SU-DHL-6 (cell line): ENCODE measurements around the gene STK38L.

Source experiments
- EZH2phosphoT487 ChIP-seq: fragments of 200-600 bp; sonication (generic), shearing (Covaris generic); conservative IDR thresholded peaks from 2 replicates; pipeline ENCODE4 v1.6.1; 2018; ENCODE audit warnings: mild to moderate bottlenecking, antibody characterized with exemption, low read length, moderate library complexity, mixed read lengths
- TF ChIP-seq, protein P1 (sequence below): fragments of 200-600 bp; sonication (generic); IDR thresholded peaks from one replicate; pipeline ENCODE4 v1.5.1; 2017; ENCODE audit warnings: antibody characterized with exemption, mild to moderate bottlenecking, low read length, moderate library complexity; ENCODE audit not compliant: insufficient read depth, poor library complexity, severe bottlenecking

DNA sequence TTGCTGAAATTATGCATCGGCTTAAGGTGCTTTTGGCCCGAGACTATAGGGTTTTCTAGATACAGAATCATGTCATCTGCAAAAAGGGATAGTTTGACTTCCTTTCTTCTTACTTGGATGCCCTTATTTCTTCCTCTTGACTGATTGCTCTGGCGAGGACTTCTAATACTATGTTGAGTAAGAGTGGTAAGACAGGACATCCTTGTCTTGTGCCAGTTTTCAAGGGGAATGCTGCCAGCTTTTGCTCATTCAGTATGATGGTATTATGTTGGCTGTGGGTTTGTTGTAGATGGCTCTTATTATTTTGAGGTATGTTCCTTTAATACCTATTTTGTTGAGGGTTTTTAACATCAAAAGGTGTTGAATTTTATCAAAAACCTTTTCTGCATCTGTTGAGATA is 96.9 kb downstream of the STK38L start:
- TF ChIP-seq, protein P1, sequence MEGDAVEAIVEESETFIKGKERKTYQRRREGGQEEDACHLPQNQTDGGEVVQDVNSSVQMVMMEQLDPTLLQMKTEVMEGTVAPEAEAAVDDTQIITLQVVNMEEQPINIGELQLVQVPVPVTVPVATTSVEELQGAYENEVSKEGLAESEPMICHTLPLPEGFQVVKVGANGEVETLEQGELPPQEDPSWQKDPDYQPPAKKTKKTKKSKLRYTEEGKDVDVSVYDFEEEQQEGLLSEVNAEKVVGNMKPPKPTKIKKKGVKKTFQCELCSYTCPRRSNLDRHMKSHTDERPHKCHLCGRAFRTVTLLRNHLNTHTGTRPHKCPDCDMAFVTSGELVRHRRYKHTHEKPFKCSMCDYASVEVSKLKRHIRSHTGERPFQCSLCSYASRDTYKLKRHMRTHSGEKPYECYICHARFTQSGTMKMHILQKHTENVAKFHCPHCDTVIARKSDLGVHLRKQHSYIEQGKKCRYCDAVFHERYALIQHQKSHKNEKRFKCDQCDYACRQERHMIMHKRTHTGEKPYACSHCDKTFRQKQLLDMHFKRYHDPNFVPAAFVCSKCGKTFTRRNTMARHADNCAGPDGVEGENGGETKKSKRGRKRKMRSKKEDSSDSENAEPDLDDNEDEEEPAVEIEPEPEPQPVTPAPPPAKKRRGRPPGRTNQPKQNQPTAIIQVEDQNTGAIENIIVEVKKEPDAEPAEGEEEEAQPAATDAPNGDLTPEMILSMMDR = no peak
- TF ChIP-seq EZH2phosphoT487 = no peak
